Tibial nerve (tissue), 4 donors: ENCODE data around the gene DLX4. TPM values are rescaled to one million over a fixed set of nuclear protein-coding genes. Genes with fewer than 3 reads are reported as not detected.

ENCODE experiments used
- DNase-seq, 2 donors: peaks; one replicate each; pipeline ENCODE4 v3.0.0-alpha.2; 2019; ENCODE audit warnings: low spot score in 2 of 2
- H3K27ac ChIP-seq, 4 donors: fragments of 200-600 bp; sonication (generic) in 3 of 4; one replicate each; pipeline ENCODE4 v1.5.1; 2017 to 2019; ENCODE audit warnings: mild to moderate bottlenecking in 1 of 4
- H3K27me3 ChIP-seq, 2 donors: fragments of 200-600 bp; sonication (generic) in 1 of 2; one replicate each; pipeline versions ENCODE4 v1.5.1 to v1.6.0; 2017 to 2019
- H3K36me3 ChIP-seq, 3 donors: fragments of 200-600 bp; sonication (generic); one replicate each; pipeline ENCODE4 v1.5.1; 2018 to 2019
- H3K4me1 ChIP-seq, 4 donors: fragments of 200-600 bp; sonication (generic) in 3 of 4; one replicate each; pipeline ENCODE4 v1.5.1; 2017 to 2019
- H3K4me3 ChIP-seq, 4 donors: fragments of 200-600 bp; sonication (generic) in 3 of 4; one replicate each; pipeline ENCODE4 v1.5.1; 2017 to 2019; ENCODE audit warnings: mild to moderate bottlenecking in 1 of 4, moderate library complexity in 1 of 4
- H3K9me3 ChIP-seq, 4 donors: fragments of 200-600 bp; sonication (generic) in 3 of 4; one replicate each; pipeline ENCODE4 v1.5.1; 2017 to 2019
- CTCF ChIP-seq, 5 experiments: fragments of 200-600 bp in 3 of 5; fragments of 450-650 bp in 2 of 5; sonication (generic) in 3 of 5; IDR thresholded peaks; one replicate each; pipeline ENCODE4 v1.5.1; 2016 to 2019; ENCODE audit warnings: antibody characterized with exemption in 5 of 5, mild to moderate bottlenecking in 3 of 5, moderate library complexity in 2 of 5
- EP300 ChIP-seq, 2 donors: sonication (generic); formaldehyde crosslinking; IDR thresholded peaks; one replicate each; pipeline ENCODE4 v1.6.1; 2017; ENCODE audit warnings: antibody characterized with exemption in 2 of 2, mild to moderate bottlenecking in 1 of 2
- POLR2A ChIP-seq, 2 donors: fragments of 450-650 bp; IDR thresholded peaks; one replicate each; pipeline ENCODE4 v1.6.1; 2017; ENCODE audit warnings: antibody characterized with exemption in 2 of 2, mild to moderate bottlenecking in 2 of 2, moderate library complexity in 2 of 2
- WGBS, 2 donors: methylation state at CpG; one replicate each; pipeline ENCODE4 v1.1.5; 2018; 5-methylcytosine and 5-hydroxymethylcytosine counted together
- total RNA-seq, 4 donors: library from RNA; depleted of rRNA; stranded (reverse); fragments of >200 nt; gene quantifications; one replicate each; pipeline ENCODE4 v1.1.0, GENCODE V29; 2016

The DLX4 gene
- total RNA-seq, 4 donors from 2014 or later = not detected

GRCh38 chr17:49976163-49976827 lies 7.3 kb downstream of the DLX4 start:
- DNase-seq = no peak
- WGBS, 2 donors = 76 to 86% methylated on average over 5 of the region's 5 CpGs
- Histone ChIP-seq H3K9me3 (no peaks in the 10 kb centered on the region), H3K4me3 (no peak overlapping the region), H3K27me3 (peaks cover 3 to 94% of the 10 kb centered on the region in 2 donors), H3K27ac (no peak overlapping the region), H3K4me1 (peaks cover 0 to 18% (median 10%) of the 10 kb centered on the region in 4 donors), H3K36me3 (no peaks in the 10 kb centered on the region)
- TF ChIP-seq CTCF (IDR thresholded peaks at IDR 0.05) (no peak), EP300 (IDR thresholded peaks at IDR 0.05) (no peak), POLR2A (IDR thresholded peaks at IDR 0.05) (no peak)

GRCh38 chr17:49976828-49977202 lies 7.8 kb downstream of the DLX4 start:
- no peaks in the 10 kb centered on the region for H3K36me3 ChIP-seq
- peaks cover 0 to 12% (median 9%) of the 10 kb centered on the region in 4 donors for H3K4me1 ChIP-seq
- no peak overlapping the region for H3K27ac ChIP-seq
- no peak overlapping the region for H3K4me3 ChIP-seq
- no peak for TF ChIP-seq POLR2A (IDR thresholded peaks at IDR 0.05)
- TF ChIP-seq EP300 (IDR thresholded peaks at IDR 0.05) = no peak
- TF ChIP-seq CTCF (IDR thresholded peaks at IDR 0.05) = no peak
- peaks cover 3 to 94% of the 10 kb centered on the region in 2 donors for H3K27me3 ChIP-seq
- DNase-seq = no peak
- WGBS, 2 donors = 58 to 77% methylated on average over 4 of the region's 4 CpGs
- no peaks in the 10 kb centered on the region for H3K9me3 ChIP-seq

GRCh38 chr17:49977463-49978389 lies 8.7 kb downstream of the DLX4 start:
- WGBS, 2 donors = 59 to 68% methylated on average over 7 of the region's 7 CpGs
- peaks cover 0 to 89% of the 10 kb centered on the region in 2 donors for H3K27me3 ChIP-seq
- no peaks in the 10 kb centered on the region for H3K36me3 ChIP-seq
- H3K4me3 ChIP-seq = no peak overlapping the region
- H3K4me1 ChIP-seq = peaks cover 0 to 3% (median under 1%) of the 10 kb centered on the region in 4 donors
- TF ChIP-seq EP300 (IDR thresholded peaks at IDR 0.05) (no peak), POLR2A (IDR thresholded peaks at IDR 0.05) (no peak), CTCF (IDR thresholded peaks at IDR 0.05) (no peak)
- H3K9me3 ChIP-seq = no peaks in the 10 kb centered on the region
- no peak for DNase-seq
- H3K27ac ChIP-seq = no peak overlapping the region

GRCh38 chr17:49978501-49978900 lies 9.5 kb downstream of the DLX4 start:
- no peaks in the 10 kb centered on the region for H3K9me3 ChIP-seq
- no peak overlapping the region for H3K27ac ChIP-seq
- no peak overlapping the region for H3K4me3 ChIP-seq
- WGBS, 2 donors = 52 to 55% methylated on average over 13 of the region's 13 CpGs
- H3K27me3 ChIP-seq = peaks cover 0 to 88% of the 10 kb centered on the region in 2 donors
- no peak for DNase-seq
- H3K36me3 ChIP-seq = no peaks in the 10 kb centered on the region
- no peak for TF ChIP-seq EP300 (IDR thresholded peaks at IDR 0.05)
- TF ChIP-seq CTCF (IDR thresholded peaks at IDR 0.05) = no peak
- TF ChIP-seq POLR2A (IDR thresholded peaks at IDR 0.05) = no peak
- no peaks in the 10 kb centered on the region for H3K4me1 ChIP-seq
